Measurements from ENCODE around the gene JHY.

DNA sequence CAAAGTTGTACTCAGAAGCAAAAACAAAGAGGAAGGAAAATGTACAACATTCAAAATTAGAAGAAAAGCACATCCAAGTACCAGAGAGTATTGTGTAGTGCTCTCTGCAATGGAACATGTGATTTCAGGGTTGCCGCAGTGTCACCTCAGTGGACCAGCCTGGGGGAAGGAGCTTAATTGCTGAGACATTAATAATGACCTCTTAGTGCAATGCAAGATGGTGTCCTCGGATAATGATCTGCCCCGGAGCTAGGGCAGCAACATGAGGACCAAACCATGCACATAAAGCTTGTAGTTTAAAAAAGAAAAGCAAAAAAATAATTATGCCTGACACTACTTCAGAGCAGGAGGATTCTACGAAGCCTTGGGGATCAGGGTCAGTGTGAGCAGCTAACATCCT is 11.3 kb upstream of the JHY start:
- TF ChIP-seq REST (IDR thresholded peaks at IDR 0.05; ENCODE audit: low read depth) (no peak), EP300 (IDR thresholded peaks at IDR 0.05; ENCODE audit: borderline replicate concordance) (no peak), RAD21 (IDR thresholded peaks at IDR 0.05; ENCODE audit: low read depth) (no peak)
- TF ChIP-seq, protein P1, sequence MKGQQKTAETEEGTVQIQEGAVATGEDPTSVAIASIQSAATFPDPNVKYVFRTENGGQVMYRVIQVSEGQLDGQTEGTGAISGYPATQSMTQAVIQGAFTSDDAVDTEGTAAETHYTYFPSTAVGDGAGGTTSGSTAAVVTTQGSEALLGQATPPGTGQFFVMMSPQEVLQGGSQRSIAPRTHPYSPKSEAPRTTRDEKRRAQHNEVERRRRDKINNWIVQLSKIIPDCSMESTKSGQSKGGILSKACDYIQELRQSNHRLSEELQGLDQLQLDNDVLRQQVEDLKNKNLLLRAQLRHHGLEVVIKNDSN (IDR thresholded peaks at IDR 0.05) = no peak

Data from Ishikawa (cell line).